ENCODE results near the gene FEN1.

GRCh38 chr11:61810671-61811175 lies 18.0 kb downstream of the FEN1 start:
- TF ChIP-seq ZNF629 (CRISPR knock-in tag; conservative IDR thresholded peaks at IDR 0.05) (no peak), ATRX (CRISPR knock-in tag; IDR thresholded peaks at IDR 0.05; ENCODE audit: borderline replicate concordance) (no peak), POLR2AphosphoS5 (IDR thresholded peaks at IDR 0.05; ENCODE audit: low read depth, low read length) (no peak), TCF12 (IDR thresholded peaks at IDR 0.05) (no peak), TCF12 (CRISPR knock-in tag; IDR thresholded peaks at IDR 0.05) (no peak)
